Middle frontal gyrus (tissue), 1 donor: ENCODE measurements around the gene KLC4.
"Not testable (repeated sequence)": the region's sequence is repeated elsewhere in the genome, so short reads cannot be mapped to it uniquely, and the experiment has no call there.

Source experiments
- DNase-seq: peaks from one replicate; pipeline ENCODE4 v3.0.0-alpha.2; 2015; ENCODE audit warnings: low spot score; ENCODE audit errors: extremely low spot score

The KLC4 gene

DNA sequence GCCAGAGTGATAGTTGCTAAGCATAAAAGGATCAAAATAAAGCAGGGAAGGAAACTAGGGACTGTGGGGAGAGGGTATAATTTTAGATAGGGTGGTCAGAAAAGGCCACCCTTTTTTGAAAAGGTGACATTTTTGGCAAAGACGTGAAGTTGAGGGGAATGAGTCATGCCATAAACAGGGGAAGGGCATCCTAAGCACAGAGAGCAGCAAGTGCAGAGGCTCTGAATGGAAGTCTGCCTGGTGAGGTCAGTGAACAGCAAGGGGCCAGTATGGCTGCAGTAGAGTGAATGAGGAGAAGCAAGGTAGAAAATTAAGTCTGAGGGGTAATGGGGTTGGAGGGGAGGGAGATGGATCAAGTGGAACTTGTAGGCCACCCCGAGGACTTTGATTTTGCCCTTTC lies 2.4 kb downstream of the KLC4 start:
- DNase-seq: no peak

DNA sequence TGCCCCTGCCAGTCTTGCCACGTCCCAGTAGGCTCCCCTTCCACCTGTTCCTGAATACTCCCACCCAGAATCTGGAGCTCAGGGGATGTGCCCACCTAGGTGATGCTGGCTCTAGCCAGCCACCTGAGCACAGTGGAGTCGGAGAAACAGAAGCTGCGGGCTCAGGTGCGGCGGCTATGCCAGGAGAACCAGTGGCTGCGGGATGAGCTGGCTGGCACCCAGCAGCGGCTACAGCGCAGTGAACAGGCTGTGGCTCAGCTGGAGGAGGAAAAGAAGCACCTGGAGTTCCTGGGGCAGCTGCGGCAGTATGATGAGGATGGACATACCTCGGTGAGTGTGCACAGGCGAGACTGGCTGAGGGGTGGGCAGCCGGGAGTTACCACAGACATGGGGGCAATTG lies 3.4 kb downstream of the KLC4 start:
- no peak for DNase-seq

DNA sequence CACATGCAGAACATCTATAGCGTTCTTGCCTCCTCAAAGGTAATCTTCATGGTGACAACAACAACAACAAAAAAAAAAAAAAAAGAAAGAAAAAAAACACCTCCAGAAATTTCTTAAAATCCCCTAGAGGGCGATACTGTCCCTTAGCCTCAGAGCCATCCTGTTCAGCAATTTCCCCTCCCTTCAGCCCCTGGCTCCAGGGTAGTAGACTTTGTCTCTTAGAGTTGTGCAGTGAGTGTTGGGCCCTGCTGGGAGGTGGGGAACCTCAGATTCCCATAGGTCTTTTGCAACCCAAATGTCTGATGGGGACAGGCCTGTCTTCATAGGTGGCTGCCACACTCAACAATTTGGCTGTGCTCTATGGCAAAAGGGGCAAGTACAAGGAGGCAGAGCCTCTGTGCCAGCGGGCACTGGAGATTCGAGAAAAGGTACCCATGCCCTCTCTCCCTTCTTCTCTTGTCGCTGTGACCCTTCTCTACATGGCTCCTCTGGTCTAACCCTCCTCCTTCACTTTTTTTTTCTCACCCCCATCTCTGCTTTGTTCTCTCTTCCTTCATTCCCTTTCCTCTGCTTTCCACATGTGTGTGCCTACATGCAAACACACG lies 10.7 kb downstream of the KLC4 start:
- DNase-seq: no peak

DNA sequence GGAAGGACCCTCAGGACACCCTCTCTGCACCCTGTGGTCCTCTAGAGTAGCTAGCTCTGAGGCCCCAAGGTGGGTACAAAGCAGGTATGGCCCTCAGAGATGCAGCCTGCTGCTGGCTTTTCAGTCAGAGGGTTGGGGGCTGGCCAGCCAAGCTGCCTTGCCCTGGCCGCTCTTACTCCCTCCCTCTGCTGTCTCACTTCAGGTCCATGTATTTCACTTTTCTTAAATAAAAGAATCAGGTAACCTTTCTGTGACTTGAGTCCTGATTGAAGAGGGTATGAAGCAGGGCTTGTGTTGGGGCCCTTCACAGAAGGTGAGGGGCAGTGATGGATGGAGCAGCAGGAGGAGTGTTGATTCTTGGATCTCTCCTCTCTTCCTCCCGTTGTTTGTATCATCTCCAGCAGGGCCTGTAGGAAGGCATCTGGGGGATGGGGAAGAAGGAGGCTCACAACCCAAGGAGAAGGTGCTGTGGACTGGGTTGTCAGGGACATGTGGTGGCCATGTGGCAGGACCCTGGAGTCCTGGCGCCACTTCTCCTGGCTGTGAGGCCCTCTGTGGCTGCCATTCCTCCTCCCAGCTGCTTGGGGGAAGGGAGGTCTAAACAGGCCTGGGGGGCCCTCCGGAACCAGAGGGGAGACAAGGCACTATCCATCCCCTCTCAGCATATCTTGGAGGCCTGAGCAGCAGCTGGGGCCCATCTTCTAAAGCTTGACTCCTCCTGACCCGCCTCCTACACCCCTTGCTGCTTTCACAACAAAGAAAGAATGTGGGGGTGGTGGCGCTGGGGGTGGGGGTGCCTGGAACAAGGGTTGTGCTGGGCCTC lies 15.6 kb downstream of the KLC4 start:
- DNase-seq: no peak

GRCh38 chr6:43075670-43076463 lies 16.4 kb downstream of the KLC4 start, which contains the start of gene PTK7:
Gene PTK7, plus strand, starts transcription at chr6:43076314. Its CDS starts 175 bp downstream, at chr6:43076489.
- no peak for DNase-seq

DNA sequence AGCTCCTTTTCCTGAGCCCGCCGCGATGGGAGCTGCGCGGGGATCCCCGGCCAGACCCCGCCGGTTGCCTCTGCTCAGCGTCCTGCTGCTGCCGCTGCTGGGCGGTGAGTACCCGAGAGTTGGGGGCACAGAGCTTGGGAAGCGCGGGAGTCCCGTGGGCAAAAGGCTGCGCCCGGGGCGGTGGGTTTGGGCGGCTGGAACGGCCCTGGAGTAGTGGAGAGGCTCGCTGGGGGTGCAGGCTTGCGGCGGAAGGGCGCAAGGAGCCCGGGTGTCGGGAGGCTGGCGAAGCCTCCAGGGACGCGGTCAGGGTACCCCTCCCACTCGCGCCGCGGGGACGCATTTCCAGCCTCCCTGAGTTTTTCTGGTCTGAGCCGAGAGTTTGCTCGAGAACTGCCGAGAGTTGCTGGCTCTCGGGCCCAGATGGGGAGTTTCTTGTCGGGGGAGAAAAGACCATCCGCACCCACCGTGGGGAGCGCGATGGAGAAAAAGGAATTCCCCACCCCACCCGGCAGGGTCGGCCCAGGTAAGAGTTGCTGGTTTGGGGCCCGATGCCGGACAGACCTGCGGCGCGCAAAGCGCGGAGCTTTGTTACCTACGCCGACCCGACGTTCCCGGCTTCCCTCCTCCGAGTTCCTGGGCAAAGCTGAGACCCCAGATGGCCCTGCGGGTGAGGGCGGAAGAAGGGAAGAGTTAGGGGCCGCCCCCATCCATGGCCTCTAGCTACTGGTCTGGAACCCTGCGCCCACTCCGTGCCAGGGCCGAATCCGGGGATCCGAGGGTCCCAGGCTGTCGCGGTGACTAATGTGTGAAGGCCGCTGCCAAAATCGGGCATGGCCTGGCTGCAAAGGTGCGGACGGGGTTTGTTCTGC lies 17.3 kb downstream of the KLC4 start:
- no peak for DNase-seq

DNA sequence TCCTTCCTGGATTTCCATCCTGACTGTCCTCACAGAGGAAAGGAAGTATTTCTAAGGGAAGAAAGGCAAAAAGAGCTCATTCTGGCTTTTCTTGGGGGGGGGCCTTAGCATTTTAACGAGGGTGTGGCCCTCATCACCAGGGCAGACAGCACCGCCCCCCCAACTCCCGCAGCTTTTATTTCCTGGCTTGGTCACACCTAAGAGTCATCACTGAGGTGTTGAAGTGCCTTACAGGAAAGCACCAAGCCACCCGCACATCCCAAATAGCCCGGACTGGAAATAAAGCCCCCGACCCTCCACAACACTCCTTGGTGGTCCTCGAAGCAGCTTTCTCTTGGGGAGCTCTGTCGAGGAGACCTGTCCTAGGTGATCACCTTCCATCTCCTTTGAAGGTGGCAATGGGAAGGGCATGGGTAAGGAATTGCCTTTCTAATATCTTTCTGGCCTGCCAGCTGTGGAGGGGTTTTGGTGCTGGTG lies 17.9 kb downstream of the KLC4 start:
- no peak for DNase-seq

- DNase-seq: no peak
Observed at GRCh38 chr6:43077981-43078511, 18.6 kb downstream of the KLC4 start.

- no peak for DNase-seq
Observed at GRCh38 chr6:43078691-43079090, 19.3 kb downstream of the KLC4 start.

- no peak for DNase-seq
Observed at GRCh38 chr6:43081043-43081442, 21.6 kb downstream of the KLC4 start.

- DNase-seq: not testable (repeated sequence)
Observed at GRCh38 chr6:43081922-43082321, 22.5 kb downstream of the KLC4 start.

- DNase-seq: no peak
Observed at GRCh38 chr6:43082806-43083655, 23.6 kb downstream of the KLC4 start.

- DNase-seq: no peak
Observed at GRCh38 chr6:43086022-43086658, 26.7 kb downstream of the KLC4 start.

DNA sequence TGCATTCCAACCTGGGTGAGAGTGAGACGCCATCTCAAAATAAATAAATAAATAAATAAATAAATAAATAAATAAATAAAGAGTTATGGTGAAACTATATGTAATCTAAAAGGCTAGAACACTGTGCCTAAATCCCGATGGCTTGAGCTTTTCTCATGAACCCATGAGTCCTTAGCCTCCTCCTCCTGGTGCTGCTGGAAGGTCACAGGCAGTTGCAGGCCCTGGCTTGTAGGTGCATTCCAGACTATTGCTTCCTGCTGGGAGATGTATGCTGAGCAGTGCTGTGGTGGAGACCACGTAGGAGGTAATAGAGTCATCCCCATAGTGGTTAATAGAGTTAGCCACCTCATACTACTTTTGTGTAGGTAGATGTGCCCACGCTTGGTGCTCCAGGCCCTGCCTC lies 29.2 kb downstream of the KLC4 start:
- no peak for DNase-seq

GRCh38 chr6:43089467-43089866 lies 30.0 kb downstream of the KLC4 start:
- DNase-seq: no peak

- DNase-seq: no peak
Observed at GRCh38 chr6:43089874-43090558, 30.6 kb downstream of the KLC4 start.

GRCh38 chr6:43090559-43090956 lies 31.1 kb downstream of the KLC4 start:
- DNase-seq: no peak

- DNase-seq: no peak
Observed at GRCh38 chr6:43091020-43091419, 31.6 kb downstream of the KLC4 start.
